Measurements from ENCODE around the gene GAREM1. TPM values are rescaled to one million over a fixed set of nuclear protein-coding genes. Genes with fewer than 3 reads are reported as not detected.

Gene GAREM1
- total RNA-seq, 1 experiment from 2014 or later, result 4.7 TPM

DNA sequence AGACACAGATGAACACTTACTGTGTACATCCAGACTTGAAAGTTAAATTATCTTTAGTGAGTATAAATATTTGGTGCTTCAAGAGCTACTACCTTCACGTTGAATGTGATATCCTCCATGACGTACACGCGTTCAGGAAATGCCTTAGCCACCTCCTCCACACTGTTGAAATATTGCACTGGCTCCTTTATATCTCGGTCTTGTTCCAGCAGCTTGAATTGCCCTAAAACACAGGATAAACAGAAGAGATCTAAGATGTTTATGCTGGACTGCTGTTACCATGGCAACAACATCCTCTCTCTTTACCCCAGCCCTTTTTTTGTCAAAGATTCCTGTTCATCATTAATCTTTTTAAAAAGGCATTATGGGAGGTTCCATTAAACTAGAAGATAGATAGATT is 160.6 kb downstream of the GAREM1 start:
- DNase-seq (ENCODE audit: low read depth, low spot score) (no peak), ATAC-seq (no peak)
- Histone ChIP-seq H3K36me3 (ENCODE audit: control insufficient read depth, insufficient read depth, low read length) (no peaks in the 10 kb centered on the region), H3K27me3 (ENCODE audit: control insufficient read depth, insufficient read depth, low read length) (no peaks in the 10 kb centered on the region), H3K27ac (ENCODE audit: low read length) (no peak overlapping the region), H3K9me3 (ENCODE audit: control insufficient read depth, insufficient read depth, low read depth, low read length) (no peaks in the 10 kb centered on the region), H3K4me3 (ENCODE audit: low read depth in 2 of 2, low read length in 2 of 2) (no peak overlapping the region), H3K4me1 (ENCODE audit: control insufficient read depth, insufficient read depth, low read length) (no peaks in the 10 kb centered on the region)
- intact Hi-C loops (cut with micrococcal nuclease; ENCODE audit: unreplicated experiment), result no loop called here
- BruUV-seq (replicated peaks), result no TSS peak
- POLR2A ChIA-PET, result no interaction called here
- in situ Hi-C loops (cut with HindIII; ENCODE audit: low pct_unique_long_range_greater_than_20kb, low sequenced_read_pairs), result no loop called here
- CTCF ChIA-PET, result no interaction called here
- TF ChIP-seq POLR2AphosphoS5 (IDR thresholded peaks at IDR 0.05; ENCODE audit: low read depth, low read length) (no peak), REST (IDR thresholded peaks at IDR 0.05; ENCODE audit: insufficient read depth in 1 of 2, low read depth in 2 of 2, low read length in 1 of 2) (no peak), TCF7L2 (IDR thresholded peaks at IDR 0.05; ENCODE audit: low read depth, low read length) (no peak), SIN3A (IDR thresholded peaks at IDR 0.05; ENCODE audit: borderline replicate concordance, insufficient read depth, low read depth, low read length) (no peak), CTCF (IDR thresholded peaks at IDR 0.05) (no peak)

DNA sequence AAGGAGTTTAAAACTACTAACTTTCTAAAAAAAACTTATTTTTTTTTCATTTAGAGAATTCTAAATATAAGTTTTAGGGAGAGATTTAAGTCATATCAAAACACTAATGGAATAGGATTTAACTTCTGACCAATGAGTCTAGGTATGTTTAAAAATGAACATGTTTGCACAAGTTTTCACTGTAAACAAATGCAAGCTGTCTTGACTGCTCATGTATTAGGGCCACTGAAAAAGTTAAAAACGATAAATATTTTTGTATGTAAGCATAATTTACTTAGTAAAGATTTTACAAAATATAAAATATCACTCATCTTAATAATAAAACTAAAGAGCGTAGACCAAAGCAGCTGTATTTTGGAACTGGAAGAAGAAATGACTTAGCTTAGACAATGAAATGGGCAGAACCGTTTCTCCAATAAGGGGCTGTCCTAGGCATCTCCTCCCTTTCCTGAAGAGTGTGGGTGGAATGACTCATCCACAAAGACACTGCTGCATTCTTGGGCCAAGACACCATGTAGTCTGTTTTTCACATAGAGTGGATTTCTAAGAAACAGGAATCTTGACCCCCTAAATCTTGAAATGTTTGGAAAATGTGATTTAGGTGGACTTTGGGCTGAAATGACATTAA is 162.1 kb downstream of the GAREM1 start:
- intact Hi-C loops (cut with micrococcal nuclease; ENCODE audit: unreplicated experiment), result no loop called here

More for the DNA sequence above, 162.1 kb downstream of the GAREM1 start:
- in situ Hi-C loops (cut with HindIII; ENCODE audit: low pct_unique_long_range_greater_than_20kb, low sequenced_read_pairs), result no loop called here
- BruUV-seq (replicated peaks), result no TSS peak
- TF ChIP-seq REST (IDR thresholded peaks at IDR 0.05; ENCODE audit: insufficient read depth in 1 of 2, low read depth in 2 of 2, low read length in 1 of 2) (no peak), POLR2AphosphoS5 (IDR thresholded peaks at IDR 0.05; ENCODE audit: low read depth, low read length) (no peak), TCF7L2 (IDR thresholded peaks at IDR 0.05; ENCODE audit: low read depth, low read length) (no peak)
- Histone ChIP-seq H3K36me3 (ENCODE audit: control insufficient read depth, insufficient read depth, low read length) (no peaks in the 10 kb centered on the region), H3K4me3 (ENCODE audit: low read depth in 2 of 2, low read length in 2 of 2) (no peak overlapping the region), H3K9me3 (ENCODE audit: control insufficient read depth, insufficient read depth, low read depth, low read length) (no peaks in the 10 kb centered on the region), H3K4me1 (ENCODE audit: control insufficient read depth, insufficient read depth, low read length) (no peaks in the 10 kb centered on the region), H3K27ac (ENCODE audit: low read length) (no peak overlapping the region), H3K27me3 (ENCODE audit: control insufficient read depth, insufficient read depth, low read length) (no peaks in the 10 kb centered on the region)
- ATAC-seq (no peak), DNase-seq (ENCODE audit: low read depth, low spot score) (no peak)
- ChIA-PET POLR2A (no interaction called here), CTCF (no interaction called here)

Data from Panc1 (cell line).